Omental fat pad (tissue), 4 donors: ENCODE results near the gene CRYGS. TPM values are rescaled to one million over a fixed set of nuclear protein-coding genes. Genes with fewer than 3 reads are reported as not detected.

Source experiments
- ATAC-seq: fragments of 150-250 bp; one replicate; pipeline ENCODE4 v1.9.1; 2016; ENCODE audit warnings: mild to moderate bottlenecking, moderate library complexity; ENCODE audit not compliant: low FRiP score
- DNase-seq: peaks from one replicate; pipeline ENCODE4 v3.0.0-alpha.2; 2019; ENCODE audit warnings: low spot score
- CTCF ChIP-seq, 3 donors: fragments of 450-650 bp; IDR thresholded peaks; one replicate each; pipeline ENCODE4 v1.5.1; 2016 to 2017; ENCODE audit warnings: antibody characterized with exemption in 3 of 3, mild to moderate bottlenecking in 3 of 3, moderate library complexity in 2 of 3
- total RNA-seq, 4 donors: library from RNA; depleted of rRNA; stranded (reverse); fragments of >200 nt; gene quantifications; one replicate each; pipeline ENCODE4 v1.1.0, GENCODE V29; 2016

The CRYGS gene
- total RNA-seq, 4 donors from 2014 or later = 0.93 to 6.5 (median 3.4) TPM

DNA sequence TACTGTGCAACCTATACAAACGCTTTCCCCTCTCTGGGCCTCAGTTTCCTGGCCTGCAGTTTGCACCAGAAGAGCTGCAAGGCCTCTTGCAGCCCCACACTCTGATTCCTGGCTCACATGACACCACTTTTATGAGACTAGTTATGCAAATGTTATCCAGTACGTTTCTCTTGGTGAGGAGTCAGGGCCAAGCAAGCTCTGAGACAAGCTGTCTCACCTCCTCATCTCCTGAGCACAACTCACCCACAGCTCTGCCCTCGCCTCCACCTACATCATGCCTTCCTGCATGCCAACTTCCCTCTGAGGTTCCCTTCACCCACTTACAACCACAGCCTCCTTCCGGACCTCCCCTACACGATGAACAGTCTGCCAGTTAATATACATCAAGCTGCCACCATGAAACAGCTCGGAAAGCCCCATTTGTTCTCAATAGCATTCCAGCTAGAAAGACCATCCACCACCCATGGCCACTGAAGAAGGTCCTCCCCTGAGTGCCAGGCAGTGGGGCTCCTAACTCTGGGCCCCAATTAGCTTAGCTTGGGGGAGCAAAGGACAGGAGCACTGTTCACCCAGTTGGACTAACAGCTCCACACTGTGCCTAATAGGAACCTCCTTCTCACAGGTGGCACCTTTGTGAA lies 25.0 kb downstream of the CRYGS start:
- ATAC-seq = no peak
- DNase-seq = no peak
- no peak for TF ChIP-seq CTCF (IDR thresholded peaks at IDR 0.05)

DNA sequence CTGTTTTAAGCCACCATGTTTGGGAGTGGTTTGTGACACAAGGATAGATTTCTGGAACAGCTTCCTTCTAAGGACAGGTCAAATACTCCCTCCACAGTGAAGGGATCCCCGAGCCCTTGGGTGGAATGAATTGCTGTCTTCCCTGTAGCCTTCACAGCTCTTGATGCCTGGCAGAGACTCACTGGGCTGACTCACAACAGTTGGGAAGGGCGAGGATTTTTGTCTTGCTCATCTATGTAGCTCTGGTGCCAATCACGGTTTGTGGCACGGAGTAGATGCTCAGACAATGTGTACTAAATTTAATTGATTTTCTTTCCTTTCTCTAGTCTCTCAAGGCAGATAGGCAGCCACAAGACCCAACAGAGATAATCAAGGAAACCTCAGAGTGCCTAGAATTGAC lies 27.0 kb downstream of the CRYGS start:
- TF ChIP-seq CTCF (IDR thresholded peaks at IDR 0.05) = no peak
- DNase-seq (no peak), ATAC-seq (no peak)

- ATAC-seq = no peak
- no peak for TF ChIP-seq CTCF (IDR thresholded peaks at IDR 0.05)
These were observed 27.5 kb downstream of the CRYGS start for GRCh38 chr3:186516646-186517045.

DNA sequence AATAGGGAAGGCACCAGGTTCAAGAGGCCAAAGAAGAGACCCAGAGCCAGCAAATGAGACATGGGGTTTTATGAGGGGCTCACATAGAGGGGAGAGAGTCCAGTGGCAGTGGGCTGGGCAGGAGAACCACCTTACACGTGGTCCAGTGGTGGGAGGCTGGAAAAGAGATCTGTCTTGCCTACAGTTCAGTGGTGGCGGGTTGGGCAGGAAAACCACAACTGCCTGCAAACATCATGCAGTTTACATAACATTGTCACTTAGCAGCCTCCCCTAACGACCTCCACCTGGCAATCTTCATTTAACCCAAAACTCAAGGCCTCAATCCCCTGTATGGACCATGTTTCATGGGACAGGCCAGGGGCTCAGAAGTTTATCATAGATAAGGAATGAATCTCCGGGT lies 29.1 kb downstream of the CRYGS start:
- DNase-seq (no peak), ATAC-seq (no peak)

More at GRCh38 chr3:186516646-186517045, 27.5 kb downstream of the CRYGS start:
- DNase-seq = no peak

GRCh38 chr3:186514296-186515002 lies 29.7 kb downstream of the CRYGS start:
- DNase-seq = no peak
- no peak for ATAC-seq
- TF ChIP-seq CTCF (IDR thresholded peaks at IDR 0.05) = no peak

More for the DNA sequence above, 29.1 kb downstream of the CRYGS start:
- no peak for TF ChIP-seq CTCF (IDR thresholded peaks at IDR 0.05)

GRCh38 chr3:186513386-186513785 lies 30.8 kb downstream of the CRYGS start:
- ATAC-seq = no peak
- no peak for TF ChIP-seq CTCF (IDR thresholded peaks at IDR 0.05)
- no peak for DNase-seq
